HuH-7.5 (cell line): ENCODE measurements around the gene PPEF2.
A peak's percentile ranks its signal among the peaks of the same experiment; 100 is the strongest.

Source experiments
- DNase-seq: peaks from one replicate; pipeline ENCODE4 v3.0.0; 2011; ENCODE audit warnings: low spot score

PPEF2 gene

GRCh38 chr4:75892508-75892907, 9.7 kb downstream of the PPEF2 start:
- peak; percentile 40 for DNase-seq

- no peak for DNase-seq
Observed at GRCh38 chr4:75891611-75892010, 10.6 kb downstream of the PPEF2 start.

DNA sequence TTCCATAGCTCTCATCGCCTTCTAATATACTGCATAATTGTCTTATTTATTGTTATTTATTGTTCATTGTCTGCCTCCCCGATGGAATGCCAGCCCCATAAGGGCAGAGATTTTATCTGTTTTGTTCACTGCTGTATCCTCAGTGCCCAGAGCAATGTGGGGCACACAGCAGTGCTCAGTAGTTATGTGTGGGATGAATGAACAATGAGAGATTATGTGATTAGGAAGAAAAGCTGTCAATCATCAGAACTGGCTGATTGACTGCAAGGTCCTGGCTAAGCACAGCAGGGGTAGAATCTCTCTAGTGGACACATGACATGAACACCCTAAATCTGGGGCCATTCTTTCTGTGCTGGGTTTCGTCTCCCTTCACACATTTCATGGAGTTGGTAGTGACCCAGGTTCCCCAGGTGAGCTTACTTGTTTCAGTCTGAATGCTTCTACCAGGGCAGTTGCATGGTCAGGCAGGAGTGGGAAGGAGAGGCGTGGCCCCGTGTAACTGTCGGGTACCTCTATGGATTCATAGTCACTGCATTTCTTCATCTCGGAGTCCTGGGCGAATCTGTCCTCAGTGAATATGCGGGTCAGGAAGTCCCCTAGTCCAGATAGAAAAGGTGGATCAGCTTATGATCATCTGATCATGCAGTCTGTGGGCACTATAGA, 12.6 kb downstream of the PPEF2 start:
- DNase-seq, result no peak

DNA sequence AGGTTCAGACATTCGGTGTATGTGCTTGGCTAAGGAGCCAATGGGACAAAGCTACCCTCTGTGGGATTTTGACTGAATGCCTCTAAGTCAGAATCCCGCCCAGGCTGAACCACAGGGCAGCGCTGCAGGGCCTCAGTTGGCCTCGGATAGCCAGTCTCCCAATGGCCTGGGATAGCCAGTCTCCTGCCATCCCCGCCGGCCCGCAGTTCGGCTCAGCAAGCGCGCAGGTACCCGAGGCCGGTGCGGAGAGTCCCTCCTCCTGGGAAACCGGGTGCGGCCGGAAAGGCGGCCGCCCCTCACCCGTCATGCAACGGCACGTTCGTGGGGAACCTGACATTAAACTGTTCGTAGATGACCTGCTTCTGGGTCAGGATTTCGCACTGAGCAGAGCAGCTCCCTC, 16.1 kb downstream of the PPEF2 start:
- no peak for DNase-seq

- DNase-seq, result no peak
Observed at GRCh38 chr4:75881476-75881875, 20.8 kb downstream of the PPEF2 start.

GRCh38 chr4:75880278-75880677, 22.0 kb downstream of the PPEF2 start:
- no peak for DNase-seq

DNA sequence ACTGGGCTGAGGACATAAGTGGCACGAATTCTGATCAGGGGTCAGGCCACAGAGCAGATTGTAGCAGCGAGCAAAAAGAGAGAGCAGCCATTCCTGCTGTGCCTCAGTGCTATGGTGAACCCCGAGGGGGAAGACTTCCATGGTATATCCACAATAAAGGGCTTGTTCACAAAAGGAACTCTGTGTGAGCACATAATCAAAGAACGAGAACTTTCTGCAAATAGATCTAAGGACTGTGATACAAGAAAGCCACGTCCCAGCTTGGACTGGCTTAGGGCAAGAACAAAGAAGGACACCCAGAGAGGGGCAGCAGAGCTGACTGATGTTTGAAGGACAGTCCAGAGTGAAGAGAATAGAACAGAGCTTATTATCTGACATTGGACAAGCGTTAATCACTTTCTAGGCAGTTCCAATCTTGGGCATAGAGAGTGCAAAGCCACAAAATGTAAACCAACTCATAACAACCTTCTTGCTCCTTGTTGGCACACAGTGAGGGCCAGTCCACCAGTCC, 24.0 kb downstream of the PPEF2 start:
- no peak for DNase-seq

- no peak for DNase-seq
Observed at GRCh38 chr4:75876218-75876617, 26.0 kb downstream of the PPEF2 start.

GRCh38 chr4:75869100-75869499, 33.2 kb downstream of the PPEF2 start:
- DNase-seq, result no peak

DNA sequence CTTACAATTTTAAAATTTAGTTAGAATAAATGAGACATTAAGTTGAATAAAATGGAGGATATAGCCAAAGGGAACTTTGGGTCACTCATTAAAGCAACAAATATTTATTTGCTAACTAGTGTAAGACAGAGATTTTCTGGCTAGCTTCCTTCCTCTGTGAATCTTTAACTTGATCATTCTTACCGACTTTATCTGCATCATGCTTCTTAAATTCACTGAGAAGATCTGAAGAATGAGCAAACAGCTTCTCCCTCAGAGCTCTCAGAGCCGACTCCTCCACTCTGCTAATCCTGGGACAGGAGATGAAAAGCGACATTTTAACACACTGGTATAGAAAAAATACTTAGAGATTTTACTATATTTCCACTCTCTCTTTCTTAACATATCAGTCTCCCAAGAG, 35.1 kb downstream of the PPEF2 start:
- DNase-seq, result no peak

- no peak for DNase-seq
Observed at GRCh38 chr4:75860606-75861005, 41.6 kb downstream of the PPEF2 start.

GRCh38 chr4:75858721-75859120, 43.5 kb downstream of the PPEF2 start:
- no peak for DNase-seq

DNA sequence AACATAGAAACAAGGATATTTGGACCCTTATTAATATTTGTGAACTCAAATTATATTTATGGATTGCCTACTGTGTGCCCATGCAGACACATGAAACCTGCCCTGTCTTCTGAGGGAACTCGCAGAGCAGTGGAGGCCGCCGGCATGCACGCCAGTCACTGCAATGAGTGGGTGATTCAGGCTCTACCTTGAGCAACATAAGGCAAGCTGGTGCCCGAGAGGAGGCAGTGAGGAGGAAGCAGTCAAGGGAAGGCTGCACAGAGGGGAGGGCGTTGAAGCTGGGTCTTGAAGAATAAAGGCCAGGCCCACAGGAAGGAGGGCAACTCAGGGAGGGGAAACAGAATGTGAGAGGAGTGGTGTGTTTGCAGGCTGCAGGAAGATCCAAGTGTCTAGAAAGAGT, 52.8 kb downstream of the PPEF2 start:
- DNase-seq, result no peak

DNA sequence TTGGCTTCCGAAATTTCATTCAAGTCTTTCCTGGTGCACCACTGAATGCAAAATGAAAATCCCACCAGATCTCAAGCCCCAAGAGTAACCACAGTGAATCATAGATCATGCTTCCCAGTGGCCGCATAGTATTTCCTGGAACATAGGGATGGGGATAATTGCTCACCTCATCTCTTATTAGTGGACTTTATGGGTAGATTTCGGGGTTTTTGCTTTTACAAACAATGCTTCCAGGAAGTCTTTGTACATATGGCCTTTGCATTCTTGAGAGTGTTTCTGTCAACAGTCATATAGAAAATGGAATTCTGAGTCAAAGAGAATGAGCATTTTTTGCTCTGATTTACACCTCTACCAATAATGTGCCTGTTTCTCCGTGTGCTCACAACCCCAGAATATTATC, 53.4 kb downstream of the PPEF2 start:
- no peak for DNase-seq

DNA sequence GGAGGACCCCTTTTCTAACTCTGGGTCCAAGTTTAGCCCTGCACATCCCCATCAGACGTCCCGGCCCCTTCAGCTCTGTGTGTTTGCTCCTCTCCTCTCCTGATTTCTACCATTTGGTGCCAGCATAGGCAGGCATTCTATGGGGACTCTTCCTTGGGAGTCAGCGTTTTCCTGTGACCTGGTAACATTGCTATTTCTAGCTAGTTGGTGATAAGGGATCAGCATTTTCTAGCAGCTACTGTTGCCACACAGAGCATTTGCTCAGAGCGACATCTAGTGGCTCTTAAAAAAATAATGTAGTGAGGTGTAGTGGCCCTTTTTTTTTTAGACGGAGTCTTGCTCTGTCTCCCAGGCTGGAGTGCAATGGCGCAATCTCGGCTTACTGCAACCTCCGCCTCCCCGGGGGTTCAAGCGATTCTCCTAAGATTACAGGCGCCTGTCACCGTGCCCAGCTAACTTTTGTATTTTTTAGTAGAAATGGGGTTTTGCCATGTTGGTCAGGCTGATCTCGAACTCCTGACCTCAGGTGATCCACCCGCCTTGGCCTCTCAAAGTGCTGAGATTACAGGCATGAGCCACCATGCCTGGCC, 54.0 kb downstream of the PPEF2 start:
- peak; percentile 62 for DNase-seq

DNA sequence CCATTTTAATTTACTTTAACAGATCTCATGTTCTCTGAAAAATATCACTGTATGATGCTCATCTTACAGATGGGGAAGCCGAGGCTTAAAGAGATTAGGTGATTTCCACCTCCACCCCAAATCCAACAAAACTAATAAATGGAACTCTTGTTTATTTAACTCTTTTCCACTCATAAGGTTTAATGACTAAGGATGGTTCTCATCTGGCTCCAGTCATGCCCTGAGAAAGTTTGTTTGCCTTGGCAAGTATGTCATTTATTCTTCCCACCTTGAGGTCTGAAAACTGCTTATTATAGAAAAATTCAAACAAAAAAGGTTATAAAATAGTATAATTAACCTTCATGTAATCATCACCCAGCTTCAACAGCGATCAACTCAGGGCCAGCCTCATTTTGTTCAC, 56.3 kb downstream of the PPEF2 start:
- no peak for DNase-seq

GRCh38 chr4:75844151-75844662, 58.0 kb downstream of the PPEF2 start:
- peak; percentile 18 for DNase-seq

DNA sequence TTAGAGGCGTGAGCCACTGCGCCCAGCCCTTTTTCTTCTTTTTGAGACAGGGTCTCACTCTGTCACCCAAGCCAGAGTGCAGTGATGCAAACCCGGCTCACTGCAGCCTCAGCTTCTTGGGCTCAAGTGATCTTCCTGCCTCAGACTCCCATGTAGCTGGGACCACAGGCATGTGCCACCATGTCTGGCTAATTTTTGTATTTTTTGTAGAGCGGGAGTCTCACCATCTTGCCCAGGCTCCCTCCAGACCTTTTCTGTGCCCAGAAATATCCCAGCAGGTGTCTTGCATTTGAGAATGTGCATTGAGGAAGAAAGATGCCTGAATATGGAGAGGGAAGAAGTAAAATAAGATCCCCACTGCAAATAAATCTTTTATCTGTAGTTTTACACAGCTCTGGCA, 58.7 kb downstream of the PPEF2 start:
- no peak for DNase-seq

- DNase-seq, result no peak
Observed at GRCh38 chr4:75841641-75842520, 60.4 kb downstream of the PPEF2 start.

DNA sequence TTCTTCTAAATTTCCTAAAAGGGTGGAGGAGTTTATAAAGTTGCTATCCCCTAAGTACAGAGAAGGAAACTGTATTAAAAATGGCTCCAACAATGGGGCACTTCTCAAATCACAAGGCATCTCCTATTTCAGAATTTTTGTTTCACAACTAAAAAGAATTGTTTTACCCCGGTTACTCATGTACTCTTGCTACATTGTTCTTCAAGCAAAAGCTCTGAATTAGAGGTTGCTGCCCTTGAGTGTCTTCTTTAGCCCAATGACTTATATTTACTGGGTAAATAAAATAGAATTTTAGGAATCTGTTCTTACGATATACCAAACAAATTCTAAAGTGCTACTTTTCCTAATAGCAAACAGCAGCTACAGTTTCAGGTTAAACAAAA, 67.5 kb downstream of the PPEF2 start:
- no peak for DNase-seq

- DNase-seq, result no peak
Observed at GRCh38 chr4:75834095-75834771, 68.0 kb downstream of the PPEF2 start.

- DNase-seq, result no peak
Observed at GRCh38 chr4:75831856-75832405, 70.3 kb downstream of the PPEF2 start.
